ENCODE data around the gene SNX8.
"Not testable (repeated sequence)": the region's sequence is repeated elsewhere in the genome, so short reads cannot be mapped to it uniquely, and the experiment has no call there.

SNX8 gene

GRCh38 chr7:2289111-2289586 lies 25.1 kb downstream of the SNX8 start:
- no peak for DNase-seq

DNA sequence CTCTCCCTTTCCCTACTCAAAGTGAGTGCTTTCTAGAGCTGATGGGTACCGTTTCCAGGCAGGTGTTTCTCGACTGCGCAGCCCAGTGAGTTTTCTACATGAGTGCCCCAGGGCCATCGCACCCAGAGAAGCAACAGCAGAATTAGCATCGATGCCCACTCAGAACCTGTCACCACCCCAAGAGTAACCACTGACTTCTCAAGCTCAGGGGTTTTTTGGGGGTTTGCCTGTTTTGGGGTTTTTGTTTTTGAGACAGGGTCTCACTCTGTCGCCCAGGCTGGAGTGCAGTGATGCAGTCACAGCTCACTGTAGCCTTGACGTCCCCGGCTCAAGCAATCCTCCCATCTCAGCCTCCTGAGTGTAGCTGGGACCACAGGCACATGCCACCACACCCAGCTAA lies 25.7 kb downstream of the SNX8 start:
- no peak for DNase-seq

GRCh38 chr7:2287745-2288144 lies 26.5 kb downstream of the SNX8 start:
- no peak for DNase-seq

DNA sequence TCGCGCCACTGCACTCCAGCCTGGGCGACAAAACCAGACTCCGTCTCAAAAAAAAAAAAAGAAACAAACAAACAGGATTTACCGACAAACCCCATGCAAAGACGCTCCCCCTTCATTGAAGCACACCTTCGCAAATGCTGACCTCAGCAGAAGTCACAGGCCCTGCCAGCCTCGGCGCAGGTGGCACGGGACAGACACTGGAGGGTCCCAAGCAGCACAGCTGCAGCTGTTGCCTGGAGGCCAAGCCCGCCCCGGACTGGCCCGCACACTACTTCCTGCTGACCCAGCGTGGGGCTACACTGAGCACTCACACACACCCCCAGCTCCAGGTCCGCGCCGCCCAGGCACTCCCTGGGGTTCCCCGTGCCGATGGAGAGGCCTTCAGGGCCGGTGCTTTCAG lies 31.2 kb downstream of the SNX8 start:
- DNase-seq: no peak

DNA sequence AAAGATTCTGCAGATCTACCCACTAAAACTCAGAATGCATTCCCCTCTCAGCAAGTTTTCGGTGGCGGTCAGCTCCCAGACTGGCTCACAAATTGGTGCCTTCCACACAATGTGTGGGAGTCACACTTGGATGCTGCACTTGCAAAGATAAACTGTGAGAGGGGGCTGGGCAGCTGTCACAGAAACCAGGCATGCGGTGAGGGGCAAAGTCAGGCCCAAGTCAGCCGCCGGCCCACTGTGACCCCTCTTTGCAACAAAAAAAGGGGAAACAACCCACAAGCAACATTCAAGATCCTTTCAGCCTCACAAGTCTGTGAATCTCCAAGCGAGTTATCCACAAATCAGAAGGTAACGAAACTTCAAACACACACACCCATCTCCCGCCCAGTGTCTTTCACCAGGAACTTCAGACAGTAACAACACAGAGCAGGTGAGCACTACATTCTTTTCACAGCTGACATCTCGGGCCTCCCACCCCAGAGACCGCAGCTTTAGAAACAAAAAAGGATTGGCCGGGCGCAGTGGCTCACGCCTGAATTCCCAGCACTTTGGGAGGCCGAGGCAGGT lies 32.0 kb downstream of the SNX8 start:
- DNase-seq: no peak

GRCh38 chr7:2281541-2281940 lies 32.7 kb downstream of the SNX8 start:
- DNase-seq: no peak

GRCh38 chr7:2280424-2280823 lies 33.8 kb downstream of the SNX8 start:
- no peak for DNase-seq

GRCh38 chr7:2279896-2280295 lies 34.3 kb downstream of the SNX8 start:
- DNase-seq: no peak

DNA sequence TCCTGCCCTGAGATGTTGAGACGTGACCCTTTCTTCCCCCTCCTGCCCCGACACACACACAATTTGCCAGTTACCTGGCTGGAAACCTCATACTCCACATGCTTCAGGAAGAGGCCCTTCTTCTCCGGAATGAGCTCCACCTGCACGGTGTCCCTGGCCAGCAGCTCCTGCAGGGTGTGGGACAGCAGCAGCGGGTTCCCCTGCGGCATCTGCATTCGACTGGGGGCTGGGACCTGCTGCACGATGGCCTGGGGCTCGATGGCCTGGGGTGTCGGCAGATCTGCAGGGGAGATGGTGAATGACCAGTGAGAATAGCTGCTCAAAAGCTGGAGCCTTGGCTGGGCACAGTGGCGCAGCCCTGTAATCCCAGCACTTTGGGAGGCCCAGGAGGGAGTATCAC lies 36.2 kb downstream of the SNX8 start:
- DNase-seq: no peak

DNA sequence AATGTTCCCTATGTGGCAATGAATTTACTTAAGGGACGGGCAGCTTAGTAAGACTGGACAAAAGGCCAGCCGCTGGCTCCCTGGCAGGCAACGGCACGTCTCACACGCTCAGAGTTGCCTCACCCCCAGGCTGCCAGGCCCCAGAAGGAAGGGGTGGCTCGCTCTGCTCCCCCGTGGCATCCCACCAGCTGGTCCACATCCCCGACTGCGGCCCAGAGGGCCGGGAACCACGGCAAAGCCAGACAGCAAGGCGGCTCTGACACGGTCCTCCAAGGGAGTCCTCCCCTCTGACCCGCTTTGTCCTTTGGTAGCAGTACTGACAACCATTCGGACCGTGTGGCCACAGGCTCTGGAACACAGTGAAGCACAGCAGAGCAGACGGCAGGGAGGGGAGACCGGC lies 38.1 kb downstream of the SNX8 start:
- no peak for DNase-seq

DNA sequence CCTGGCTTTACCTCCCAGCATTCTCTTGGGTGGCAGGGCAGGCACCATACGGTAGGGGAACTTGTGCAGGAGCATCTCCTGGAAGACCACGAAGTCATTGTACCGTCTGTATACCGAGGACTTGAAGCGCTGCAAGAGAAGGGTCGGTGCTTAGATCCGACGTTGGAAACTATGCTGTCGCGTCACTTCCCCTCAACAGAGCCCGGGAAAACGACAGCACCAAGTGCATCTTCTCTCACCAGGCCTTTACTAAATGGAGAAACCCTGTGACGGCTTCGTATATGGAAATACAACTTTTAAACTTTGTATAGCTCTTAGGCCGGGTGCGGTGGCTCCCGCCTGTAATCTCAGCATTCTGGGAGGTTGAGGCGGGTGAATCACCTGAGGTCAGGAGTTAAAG lies 39.1 kb downstream of the SNX8 start:
- no peak for DNase-seq

DNA sequence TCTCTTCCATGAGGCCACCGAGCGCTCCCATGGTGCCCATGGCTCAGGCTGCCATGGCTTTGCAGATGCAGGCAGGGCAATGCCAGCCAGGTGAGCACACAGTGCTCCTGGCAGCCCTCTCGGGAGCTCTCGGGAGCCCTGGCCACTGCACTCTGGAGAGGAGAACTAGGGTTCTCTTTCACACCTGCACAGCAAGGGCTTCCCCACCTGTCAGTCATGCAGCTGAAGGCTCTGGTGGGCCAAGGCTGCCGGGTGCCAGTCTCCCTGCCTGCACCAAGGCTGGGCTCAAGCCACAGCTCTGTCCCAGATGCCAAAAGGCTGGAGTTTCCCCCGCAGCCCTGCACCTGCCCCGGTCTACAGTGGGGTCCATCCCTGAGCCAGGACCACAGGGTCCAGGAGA lies 39.6 kb downstream of the SNX8 start:
- DNase-seq: no peak

DNA sequence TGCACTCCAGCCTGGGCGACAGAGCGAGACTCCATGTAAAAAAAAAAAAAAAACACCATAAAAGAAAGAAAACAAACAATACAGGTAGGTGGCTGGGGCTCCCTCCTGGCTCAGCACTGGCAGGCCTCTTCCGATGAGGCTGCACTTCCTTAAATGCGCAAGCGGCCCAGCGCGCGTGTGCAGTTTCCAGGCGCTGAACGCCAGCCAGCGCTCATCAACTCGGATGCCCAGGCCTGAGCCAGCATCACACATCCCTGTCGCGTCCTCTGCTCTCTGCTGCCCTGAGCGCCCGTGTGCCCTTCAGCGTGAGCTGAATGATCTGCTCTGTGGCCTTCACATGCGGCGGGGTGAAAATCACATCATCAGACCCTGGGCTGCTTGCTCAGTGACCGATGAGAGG lies 40.4 kb downstream of the SNX8 start:
- DNase-seq: no peak

DNA sequence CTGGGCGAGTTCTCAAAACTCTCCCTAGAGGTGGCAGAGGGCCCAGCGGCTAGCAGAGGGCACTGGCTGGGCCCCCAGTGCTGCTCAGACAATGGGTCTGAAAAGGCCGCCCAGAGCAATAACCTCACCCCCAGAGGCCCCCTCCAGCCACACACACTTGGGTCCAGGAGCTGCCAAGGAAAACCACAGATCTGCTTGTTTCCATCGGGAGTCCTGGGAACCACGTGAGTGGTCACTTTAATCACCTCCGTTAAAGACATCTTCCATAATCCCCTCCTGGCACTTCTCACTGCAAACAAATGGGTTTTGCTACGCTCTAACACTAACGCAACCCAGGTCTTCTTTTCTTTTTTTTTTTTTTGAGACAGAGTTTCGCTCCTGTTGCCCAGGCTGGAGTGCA lies 42.2 kb downstream of the SNX8 start:
- DNase-seq: no peak

DNA sequence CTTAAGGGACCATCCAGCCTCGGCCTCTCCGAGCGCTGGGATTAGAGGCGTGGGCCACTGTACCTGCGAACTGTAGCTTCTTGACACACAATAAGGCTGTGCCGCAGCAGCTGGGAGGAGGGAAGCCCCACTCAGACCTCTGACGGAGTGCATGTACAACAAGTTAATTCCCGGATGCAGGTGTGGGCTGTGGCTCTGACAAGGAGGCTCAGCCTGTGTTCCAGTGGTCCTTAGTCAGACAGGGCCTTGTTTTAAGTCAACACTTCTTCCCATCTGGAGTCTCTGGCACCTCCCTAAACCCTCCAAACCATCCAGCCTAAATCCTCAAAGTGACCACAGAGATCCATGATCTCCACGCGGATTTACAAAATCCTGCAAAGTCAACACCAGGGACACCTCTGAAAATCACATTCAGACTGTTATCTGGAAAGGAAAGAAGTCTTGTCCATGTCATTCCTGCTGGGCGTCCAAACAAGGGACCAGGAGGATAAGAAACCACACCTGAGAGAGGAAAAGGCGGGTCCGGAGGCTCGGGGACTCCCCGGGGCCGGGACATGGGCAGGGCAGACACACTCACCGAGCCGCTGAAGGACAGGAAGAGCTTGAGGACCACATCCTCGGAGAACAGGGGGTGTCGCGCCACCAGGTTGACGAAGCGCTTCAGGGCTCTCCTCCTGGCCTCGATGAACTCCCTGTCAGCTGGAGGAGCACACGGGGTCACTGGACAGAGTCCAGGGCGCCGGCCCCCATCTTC lies 42.8 kb downstream of the SNX8 start:
- DNase-seq: no peak

- DNase-seq: no peak
Observed at GRCh38 chr7:2270495-2270894, 43.7 kb downstream of the SNX8 start.

- no peak for DNase-seq
Observed at GRCh38 chr7:2269991-2270460, 44.2 kb downstream of the SNX8 start.

- DNase-seq: not testable (repeated sequence)
Observed at GRCh38 chr7:2269089-2269990, 44.9 kb downstream of the SNX8 start.

DNA sequence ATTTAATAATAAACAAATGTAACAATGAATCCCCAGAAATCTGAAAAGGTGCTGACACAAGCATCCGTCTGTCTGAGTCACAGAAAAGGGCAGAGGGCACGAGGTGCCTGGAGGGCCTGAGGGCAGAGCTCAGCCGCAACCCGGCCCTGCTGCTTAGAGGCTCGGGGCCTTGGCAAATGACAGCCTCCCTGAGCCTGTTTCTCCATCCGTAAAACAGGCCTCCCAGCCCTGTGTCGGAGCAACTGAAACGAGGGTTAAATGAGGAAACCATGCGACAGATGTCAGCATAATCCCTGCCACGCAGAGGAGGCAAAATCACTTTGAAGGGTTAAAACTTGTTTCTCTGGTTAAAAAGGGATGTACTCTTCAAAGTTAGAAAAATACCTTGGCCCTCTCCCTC lies 47.3 kb downstream of the SNX8 start:
- no peak for DNase-seq

DNA sequence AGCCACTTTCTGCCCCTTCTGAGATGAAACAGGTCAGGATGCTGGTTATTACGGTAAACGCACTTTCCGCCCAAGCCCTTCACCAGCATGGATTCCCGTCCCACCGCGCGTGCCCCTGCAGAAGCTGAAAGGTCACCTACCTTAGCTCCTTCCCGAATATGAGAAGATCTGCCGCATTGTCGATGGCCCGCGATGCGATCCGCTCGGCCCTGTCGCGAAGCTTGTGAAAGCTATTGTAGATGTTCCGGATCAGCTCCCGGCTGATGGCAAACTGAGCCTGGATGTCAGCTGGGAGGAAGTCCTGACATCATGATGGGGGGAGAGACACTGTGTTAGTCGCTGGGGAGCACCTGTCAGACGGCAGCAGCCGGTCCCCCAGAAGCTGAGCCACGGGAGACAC lies 50.1 kb downstream of the SNX8 start:
- no peak for DNase-seq

DNA sequence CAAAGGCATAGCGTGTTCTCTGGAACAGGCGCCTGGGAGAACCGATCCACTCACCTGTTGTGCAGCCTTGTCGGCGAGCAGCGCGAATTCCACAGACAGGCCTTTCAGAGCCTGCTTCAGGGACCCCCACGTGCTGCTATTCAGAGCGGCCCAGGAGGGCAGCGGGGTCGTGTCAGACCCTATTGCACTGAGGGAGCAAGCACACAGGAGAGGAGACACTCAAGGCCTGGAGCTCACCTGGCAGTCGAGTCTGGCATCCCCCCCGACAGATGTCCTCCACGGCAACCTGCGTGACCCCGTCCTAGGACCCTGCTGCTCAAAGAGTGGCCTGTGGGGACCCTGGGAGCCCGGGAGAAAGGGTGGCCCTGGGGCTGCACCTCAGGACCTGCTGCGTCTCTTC lies 51.1 kb downstream of the SNX8 start:
- no peak for DNase-seq

- DNase-seq: no peak
Observed at GRCh38 chr7:2261611-2262010, 52.6 kb downstream of the SNX8 start.

DNA sequence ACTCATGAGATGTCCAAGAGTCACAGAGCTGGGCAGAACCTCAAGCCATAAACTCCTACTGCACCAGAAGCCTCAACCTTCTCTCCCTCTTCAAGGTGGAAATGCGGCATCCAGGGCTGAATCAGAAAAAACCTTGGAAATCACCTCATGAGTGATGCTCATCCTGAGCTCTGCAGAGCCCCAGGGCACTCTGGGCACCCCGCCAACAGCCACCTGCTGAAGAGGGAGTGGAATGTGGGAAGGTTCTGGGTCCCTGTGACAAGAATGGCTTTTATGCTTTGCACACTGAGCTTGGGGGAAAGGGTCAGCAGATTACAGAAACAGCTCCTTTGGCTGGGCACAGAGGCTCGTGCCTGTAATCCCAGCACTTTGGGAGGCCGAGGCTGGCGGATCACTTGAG lies 53.4 kb downstream of the SNX8 start:
- DNase-seq: no peak

DNA sequence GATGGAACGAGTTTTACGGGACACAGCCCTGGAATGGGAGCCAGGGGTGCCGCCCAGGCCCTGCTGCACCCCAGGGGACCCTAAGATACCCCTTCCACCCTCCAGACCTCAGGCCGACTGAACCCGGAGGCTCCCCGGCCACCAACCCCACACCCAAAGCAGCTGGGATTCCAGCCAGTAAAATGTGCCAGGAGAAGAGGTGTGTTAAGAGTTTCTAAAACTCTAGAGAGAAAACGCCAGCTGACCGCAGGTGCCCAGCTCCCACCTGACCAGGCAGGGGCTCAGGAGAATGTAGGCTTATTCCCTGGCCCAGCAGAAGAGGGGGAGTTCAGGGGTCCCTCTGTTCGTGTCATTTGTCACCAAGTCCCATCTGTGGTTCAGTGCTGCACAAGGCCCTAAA lies 54.8 kb downstream of the SNX8 start:
- DNase-seq: no peak

All from NCI-H510A (cell line).